GM23248 (cell line): ENCODE data around the gene C2CD4D.

Source experiments
- EZH2 ChIP-seq: fragments of 200-600 bp; sonication (generic); IDR thresholded peaks from 2 replicates; pipeline ENCODE4 v1.6.1; 2018; ENCODE audit warnings: antibody characterized with exemption, mild to moderate bottlenecking; ENCODE audit not compliant: insufficient read depth, poor library complexity, severe bottlenecking
- EZH2phosphoT487 ChIP-seq: fragments of 200-600 bp; sonication (generic); IDR thresholded peaks from 2 replicates; pipeline ENCODE4 v1.6.1; 2018; ENCODE audit warnings: antibody characterized with exemption, moderate library complexity, mild to moderate bottlenecking, low read depth; ENCODE audit not compliant: insufficient read depth

GRCh38 chr1:151809985-151810556 lies 29.5 kb downstream of the C2CD4D start:
- TF ChIP-seq EZH2 (no peak), EZH2phosphoT487 (no peak)
